ENCODE results near the gene OGFR.
"Not testable (repeated sequence)": the region's sequence is repeated elsewhere in the genome, so short reads cannot be mapped to it uniquely, and the experiment has no call there.

Gene OGFR

DNA sequence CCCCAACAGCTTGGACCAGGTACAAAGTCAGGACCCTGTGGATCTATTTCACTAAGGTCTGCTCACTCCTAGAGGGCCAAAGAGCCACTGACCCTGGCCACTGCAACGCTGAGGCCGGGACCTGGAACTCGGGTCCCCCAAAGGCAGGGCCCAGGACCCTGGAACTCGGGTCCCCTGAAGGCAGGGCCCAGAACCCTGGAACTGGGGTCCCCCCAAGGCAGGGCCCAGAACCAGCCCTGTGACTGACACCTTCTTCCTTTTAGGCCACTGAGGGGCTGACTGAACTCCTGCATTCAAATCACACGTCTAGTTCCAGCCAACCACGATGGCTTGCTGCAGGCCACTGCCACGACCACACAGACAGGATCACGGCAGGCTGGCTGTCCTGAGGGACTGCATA lies 47.6 kb downstream of the OGFR start:
- Histone ChIP-seq H3K27ac (no peak overlapping the region), H3K4me3 (no peak overlapping the region)
- TF ChIP-seq, protein P1, sequence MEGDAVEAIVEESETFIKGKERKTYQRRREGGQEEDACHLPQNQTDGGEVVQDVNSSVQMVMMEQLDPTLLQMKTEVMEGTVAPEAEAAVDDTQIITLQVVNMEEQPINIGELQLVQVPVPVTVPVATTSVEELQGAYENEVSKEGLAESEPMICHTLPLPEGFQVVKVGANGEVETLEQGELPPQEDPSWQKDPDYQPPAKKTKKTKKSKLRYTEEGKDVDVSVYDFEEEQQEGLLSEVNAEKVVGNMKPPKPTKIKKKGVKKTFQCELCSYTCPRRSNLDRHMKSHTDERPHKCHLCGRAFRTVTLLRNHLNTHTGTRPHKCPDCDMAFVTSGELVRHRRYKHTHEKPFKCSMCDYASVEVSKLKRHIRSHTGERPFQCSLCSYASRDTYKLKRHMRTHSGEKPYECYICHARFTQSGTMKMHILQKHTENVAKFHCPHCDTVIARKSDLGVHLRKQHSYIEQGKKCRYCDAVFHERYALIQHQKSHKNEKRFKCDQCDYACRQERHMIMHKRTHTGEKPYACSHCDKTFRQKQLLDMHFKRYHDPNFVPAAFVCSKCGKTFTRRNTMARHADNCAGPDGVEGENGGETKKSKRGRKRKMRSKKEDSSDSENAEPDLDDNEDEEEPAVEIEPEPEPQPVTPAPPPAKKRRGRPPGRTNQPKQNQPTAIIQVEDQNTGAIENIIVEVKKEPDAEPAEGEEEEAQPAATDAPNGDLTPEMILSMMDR (IDR thresholded peaks at IDR 0.05): no peak
- DNase-seq (ENCODE audit: low spot score): no peak

DNA sequence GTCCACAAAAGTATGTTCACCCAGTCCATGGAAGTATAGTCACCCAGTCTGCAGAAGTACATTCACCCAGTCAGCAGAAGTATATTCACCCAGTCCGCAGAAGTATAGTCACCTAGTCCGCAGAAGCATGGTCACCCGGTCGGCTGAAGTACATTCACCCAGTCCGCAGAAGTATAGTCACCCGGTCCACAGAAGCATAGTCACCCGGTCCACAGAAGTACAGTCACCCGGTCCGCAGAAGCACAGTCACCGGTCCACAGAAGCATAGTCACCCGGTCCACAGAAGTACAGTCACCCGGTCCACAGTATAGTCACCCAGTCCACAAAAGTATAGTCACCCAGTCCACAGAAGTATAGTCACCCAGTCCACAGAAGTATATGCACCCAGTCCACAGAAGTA lies 48.2 kb downstream of the OGFR start:
- no peak overlapping the region for H3K4me3 ChIP-seq
- H3K27ac ChIP-seq: no peak overlapping the region
- no peak for DNase-seq (ENCODE audit: low spot score)
- TF ChIP-seq, protein P1 (IDR thresholded peaks at IDR 0.05): no peak

DNA sequence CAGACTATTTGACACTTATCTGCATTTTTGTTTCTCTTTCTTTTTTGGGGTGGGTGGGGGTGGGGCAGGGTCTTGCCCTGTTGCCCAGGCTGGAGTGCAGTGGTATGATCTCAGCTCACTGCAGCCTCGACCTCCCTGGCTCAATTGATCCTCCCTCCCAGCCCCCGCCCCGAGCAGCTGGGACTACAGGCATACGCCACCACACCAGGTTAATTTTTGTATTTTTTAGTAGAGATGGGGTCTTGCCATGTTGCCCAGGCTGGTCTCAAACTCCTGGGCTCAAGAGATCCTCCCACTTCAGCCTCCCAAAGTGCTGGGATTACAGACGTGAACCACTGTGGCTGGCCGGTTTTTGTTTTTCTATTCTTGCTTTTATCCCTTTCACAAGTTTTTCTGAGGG lies 48.7 kb downstream of the OGFR start:
- not testable (repeated sequence) for H3K27ac ChIP-seq; H3K4me3 ChIP-seq; DNase-seq (ENCODE audit: low spot score)

DNA sequence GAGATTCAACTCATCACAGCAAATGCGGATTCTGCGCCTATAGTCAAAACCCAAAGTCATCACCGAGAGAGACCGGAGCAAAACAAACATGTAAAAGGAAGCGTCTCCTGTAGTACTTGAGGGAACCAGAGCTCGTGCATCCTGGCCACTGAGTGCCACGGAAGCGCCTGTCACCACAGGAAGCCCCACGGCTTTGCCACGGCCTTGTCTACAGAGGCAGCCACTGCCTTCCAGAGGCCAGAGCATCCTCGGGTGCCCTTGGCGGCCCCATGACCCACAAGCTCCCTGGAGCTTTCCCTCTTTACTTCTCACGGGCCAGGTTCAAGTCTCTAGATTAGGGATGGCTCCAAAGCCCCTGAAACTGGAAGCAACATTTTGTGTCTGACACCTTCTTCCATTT lies 49.5 kb downstream of the OGFR start:
- no peak for DNase-seq (ENCODE audit: low spot score)
- no peak overlapping the region for H3K4me3 ChIP-seq
- no peak overlapping the region for H3K27ac ChIP-seq
- TF ChIP-seq, protein P1 (IDR thresholded peaks at IDR 0.05): no peak

DNA sequence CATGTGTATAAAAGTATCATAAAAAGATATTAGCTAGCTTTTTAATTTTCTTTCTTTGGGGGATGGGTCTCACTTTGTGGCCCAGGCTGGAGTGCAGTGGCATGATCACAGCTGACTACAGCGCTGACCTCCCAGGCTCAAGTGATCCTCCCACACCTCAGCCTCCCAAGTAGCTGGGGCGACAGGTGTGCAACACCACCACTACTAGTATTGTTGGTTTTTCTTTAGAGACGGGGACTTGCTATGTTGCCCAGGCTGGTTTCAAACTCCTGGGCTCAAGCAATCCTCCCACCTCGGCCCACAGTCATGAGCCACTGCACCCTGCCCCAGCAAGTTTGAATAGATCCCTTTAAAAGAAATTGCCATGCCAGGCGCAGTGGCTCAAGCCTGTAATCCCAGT lies 50.5 kb downstream of the OGFR start:
- Histone ChIP-seq H3K4me3 (no peak overlapping the region), H3K27ac (no peak overlapping the region)
- DNase-seq (ENCODE audit: low spot score): no peak
- TF ChIP-seq, protein P1 (IDR thresholded peaks at IDR 0.05): no peak

DNA sequence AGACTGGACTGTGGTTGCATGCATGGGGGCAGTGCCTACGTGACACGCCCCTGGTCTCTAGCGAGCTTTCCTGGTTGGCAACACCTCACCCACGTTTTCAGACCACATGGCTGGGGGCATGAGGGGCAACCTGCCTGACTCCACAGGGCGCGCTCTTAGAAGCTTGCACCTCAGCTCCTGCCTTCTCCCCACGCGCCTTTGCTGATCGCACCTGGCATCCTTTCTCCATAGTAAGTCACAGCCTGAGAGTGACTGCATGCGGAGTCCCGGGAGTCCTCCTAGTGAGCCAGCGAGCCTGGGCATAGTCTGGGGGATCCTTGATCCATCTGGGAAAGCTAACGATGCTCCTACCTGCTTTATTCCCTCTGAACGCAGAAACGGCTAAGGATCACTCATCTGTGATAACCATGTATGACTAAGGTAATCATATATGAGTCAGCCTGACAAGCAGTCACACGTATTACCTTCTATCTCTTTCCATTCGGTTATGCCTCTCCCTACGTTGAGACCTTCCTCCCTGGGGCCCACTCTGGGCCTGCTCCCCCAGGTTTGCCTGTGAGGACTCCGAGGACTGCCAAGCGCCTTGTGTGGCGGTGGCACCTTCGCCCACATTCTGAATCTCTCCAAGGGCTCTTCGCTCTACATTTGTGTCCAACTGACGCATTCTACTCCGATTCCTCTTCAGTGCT lies 52.4 kb downstream of the OGFR start:
- H3K27ac ChIP-seq: no peak overlapping the region
- DNase-seq (ENCODE audit: low spot score): no peak
- H3K4me3 ChIP-seq: no peak overlapping the region
- TF ChIP-seq, protein P1 (IDR thresholded peaks at IDR 0.05): no peak

DNA sequence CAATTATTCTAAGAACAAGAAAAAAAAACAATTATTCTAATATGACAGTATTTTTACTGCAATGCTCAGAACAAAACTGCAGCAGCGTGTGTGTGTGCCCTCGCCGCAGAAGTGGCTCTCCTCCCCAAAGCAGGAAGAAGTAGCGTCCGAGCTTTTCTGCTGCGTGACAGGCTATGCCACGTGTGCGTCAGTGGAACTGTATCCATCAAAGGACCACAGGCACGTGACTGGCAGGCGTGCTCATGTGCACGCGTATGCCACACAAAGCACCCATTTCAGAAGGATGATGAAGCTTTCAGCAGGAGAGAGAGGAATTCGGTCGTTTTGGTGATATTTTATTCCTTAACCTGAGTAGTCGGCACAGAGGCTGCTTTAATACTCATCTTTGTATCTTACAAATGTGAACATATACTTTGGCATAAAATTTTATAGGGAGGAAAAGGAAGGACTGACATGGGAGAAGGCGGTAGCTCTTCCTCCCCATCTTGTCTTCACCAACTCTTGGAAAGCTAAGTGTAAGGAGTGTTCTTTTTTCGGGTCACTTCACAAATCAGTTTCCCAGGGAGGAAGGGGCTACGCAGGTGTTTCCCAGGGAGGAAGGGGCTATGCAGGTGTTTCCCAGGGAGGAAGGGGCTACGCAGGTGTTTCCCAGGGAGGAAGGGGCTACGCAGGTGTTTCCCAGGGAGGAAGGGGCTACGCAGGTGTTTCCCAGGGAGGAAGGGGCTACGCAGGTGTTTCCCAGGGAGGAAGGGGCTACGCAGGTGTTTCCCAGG lies 53.6 kb downstream of the OGFR start:
- Histone ChIP-seq H3K4me3 (no peak overlapping the region), H3K27ac (no peak overlapping the region)
- no peak for DNase-seq (ENCODE audit: low spot score)
- TF ChIP-seq, protein P1 (IDR thresholded peaks at IDR 0.05): no peak
